ENCODE results near the gene VIPR2.

Gene VIPR2

GRCh38 chr7:159094919-159095915 is 49.5 kb downstream of the VIPR2 start:
- no peak for TF ChIP-seq CTCF (IDR thresholded peaks at IDR 0.05; ENCODE audit: low read depth, low read length)
- DNase-seq (ENCODE audit: extremely low read depth, low read depth): no peak

GRCh38 chr7:159094023-159094740 is 50.5 kb downstream of the VIPR2 start:
- no peak for TF ChIP-seq CTCF (IDR thresholded peaks at IDR 0.05; ENCODE audit: low read depth, low read length)
- DNase-seq (ENCODE audit: extremely low read depth, low read depth): no peak

- no peak for DNase-seq (ENCODE audit: extremely low read depth, low read depth)
- TF ChIP-seq CTCF (IDR thresholded peaks at IDR 0.05; ENCODE audit: low read depth, low read length): no peak
These were observed 51.2 kb downstream of the VIPR2 start for GRCh38 chr7:159093351-159093971.

GRCh38 chr7:159092701-159093121 is 52.0 kb downstream of the VIPR2 start:
- no peak for TF ChIP-seq CTCF (IDR thresholded peaks at IDR 0.05; ENCODE audit: low read depth, low read length)
- no peak for DNase-seq (ENCODE audit: extremely low read depth, low read depth)

- TF ChIP-seq CTCF (IDR thresholded peaks at IDR 0.05; ENCODE audit: low read depth, low read length): no peak
- DNase-seq (ENCODE audit: extremely low read depth, low read depth): no peak
These were observed 52.9 kb downstream of the VIPR2 start for GRCh38 chr7:159091480-159092475.

- TF ChIP-seq CTCF (IDR thresholded peaks at IDR 0.05; ENCODE audit: low read depth, low read length): no peak
- DNase-seq (ENCODE audit: extremely low read depth, low read depth): no peak
These were observed 53.6 kb downstream of the VIPR2 start for GRCh38 chr7:159091041-159091440.

All from AG09319 (cell line).